ENCODE data around the gene TBXT.

Gene TBXT

GRCh38 chr6:166112580-166112979 lies 55.1 kb downstream of the TBXT start:
- no peak for DNase-seq

DNA sequence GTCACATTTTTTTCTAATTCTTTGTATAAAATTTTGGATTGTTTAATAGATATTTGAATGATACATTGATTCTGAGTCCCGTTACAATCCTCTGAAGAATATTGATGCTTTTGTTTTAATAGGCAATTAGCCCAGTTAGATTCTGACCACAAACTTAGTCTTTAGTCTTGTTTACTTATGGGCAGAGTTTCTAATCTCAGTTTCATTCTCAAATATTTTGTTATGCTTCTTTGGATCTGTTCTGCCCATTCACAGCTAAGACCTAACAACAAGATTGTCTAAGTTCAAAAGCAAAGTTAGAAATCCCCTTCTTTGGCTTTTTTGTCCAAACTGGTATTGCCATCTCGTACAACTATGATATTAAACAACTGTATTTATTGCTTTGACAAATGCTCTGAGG lies 58.0 kb downstream of the TBXT start:
- DNase-seq: no peak
